Ectodermal cell (in vitro differentiated cells): ENCODE data around the gene CDK5RAP2.

Experiments
- H3K27ac ChIP-seq: 2 replicates; pipeline ENCODE4 v1.7.0; 2013; ENCODE audit warnings: mild to moderate bottlenecking, low read depth, low read length; ENCODE audit not compliant: insufficient read depth, poor library complexity, severe bottlenecking
- H3K27me3 ChIP-seq: 2 replicates; pipeline ENCODE4 v1.7.0; 2013; ENCODE audit warnings: mild to moderate bottlenecking, low read length; ENCODE audit not compliant: insufficient read depth, control insufficient read depth, poor library complexity, severe bottlenecking
- H3K36me3 ChIP-seq: one replicate; pipeline ENCODE4 v1.7.0; 2013; ENCODE audit warnings: low read length; ENCODE audit not compliant: control insufficient read depth, insufficient read depth
- H3K4me1 ChIP-seq: one replicate; pipeline ENCODE4 v1.7.0; 2013; ENCODE audit warnings: low read length; ENCODE audit not compliant: control insufficient read depth, insufficient read depth
- H3K4me3 ChIP-seq: 2 replicates; pipeline ENCODE4 v1.7.0; 2013; ENCODE audit warnings: low read depth, low read length, control low read depth; ENCODE audit not compliant: insufficient read depth
- H3K9me3 ChIP-seq: 2 replicates; pipeline ENCODE4 v1.7.0; 2013; ENCODE audit warnings: mild to moderate bottlenecking, low read length, moderate library complexity; ENCODE audit not compliant: control insufficient read depth
- WGBS, 2 experiments: methylation state at CpG; one replicate each; pipeline ENCODE4 v1.1.7; 2013; ENCODE audit warnings: missing lambda C conversion rate in 2 of 2; 5-methylcytosine and 5-hydroxymethylcytosine counted together

Gene CDK5RAP2

DNA sequence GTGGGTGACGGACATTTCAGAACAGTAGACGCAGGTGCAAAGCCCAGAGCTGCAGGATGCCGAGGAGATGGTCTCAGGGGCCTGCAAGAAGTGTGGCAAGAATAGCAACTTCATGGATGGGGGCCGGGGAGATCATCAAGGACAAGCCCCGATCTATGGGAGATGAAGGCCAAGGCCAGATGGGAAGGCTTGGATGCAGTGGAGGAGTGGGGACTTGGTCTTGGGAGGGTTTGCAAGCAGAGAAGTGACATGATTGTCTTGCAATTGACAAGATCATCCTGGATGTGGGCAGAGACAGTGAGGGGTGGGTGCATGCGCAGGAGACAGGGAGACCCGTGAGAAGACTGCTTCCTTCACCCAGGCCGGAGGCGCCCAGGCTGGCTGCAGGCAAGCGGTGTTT, 198.1 kb downstream of the CDK5RAP2 start:
- Histone ChIP-seq H3K9me3 (no peaks in the 10 kb centered on the region), H3K27ac (no peak overlapping the region), H3K27me3 (no peaks in the 10 kb centered on the region), H3K36me3 (no peaks in the 10 kb centered on the region), H3K4me1 (peaks cover 14% of the 10 kb centered on the region), H3K4me3 (no peak overlapping the region)
- 95 to 96% methylated on average over 10 of the region's 10 CpGs for WGBS, 2 experiments

DNA sequence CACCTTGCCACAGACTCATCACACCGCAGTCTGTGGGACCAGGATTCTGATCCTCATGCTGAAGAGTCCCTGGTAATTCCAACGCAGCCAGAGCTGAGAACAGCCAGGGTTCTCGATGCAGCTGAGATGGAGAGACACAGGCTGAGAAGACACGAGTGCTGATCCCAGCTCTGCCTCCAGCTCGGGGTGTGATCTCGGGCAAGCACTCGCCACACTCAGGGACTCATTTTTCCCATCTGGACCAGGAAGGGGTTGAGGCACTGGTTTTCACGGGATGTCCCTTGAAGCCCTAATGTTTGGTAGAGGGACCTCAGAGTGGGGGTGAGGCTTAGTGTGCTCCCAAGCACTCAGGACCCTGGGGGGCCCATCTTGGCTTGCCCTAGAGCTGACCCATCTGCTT, 200.4 kb downstream of the CDK5RAP2 start:
- Histone ChIP-seq H3K36me3 (no peaks in the 10 kb centered on the region), H3K4me3 (no peak overlapping the region), H3K27me3 (no peaks in the 10 kb centered on the region), H3K27ac (no peak overlapping the region), H3K9me3 (no peaks in the 10 kb centered on the region), H3K4me1 (peaks cover 14% of the 10 kb centered on the region)
- 95 to 96% methylated on average over 8 of the region's 8 CpGs for WGBS, 2 experiments

DNA sequence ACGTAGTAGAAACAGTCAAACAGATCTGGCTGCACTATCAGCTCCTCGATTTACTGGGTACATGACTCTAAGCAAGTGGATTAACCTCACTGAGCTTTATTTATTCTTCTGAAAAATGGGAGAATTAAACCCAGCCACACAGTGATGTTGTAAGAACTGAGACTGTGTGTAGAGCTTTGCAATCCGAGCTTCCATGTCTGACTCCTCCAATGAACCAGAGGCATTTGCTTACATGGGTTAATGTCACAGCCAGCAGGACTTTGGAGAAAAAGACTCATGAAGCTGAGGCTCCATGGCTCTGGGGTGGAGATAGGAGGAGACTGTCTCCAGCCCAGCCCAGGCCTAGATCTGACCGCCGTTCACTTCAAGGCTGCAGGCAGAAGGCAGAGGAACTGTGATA, 201.3 kb downstream of the CDK5RAP2 start:
- 92 to 94% methylated on average over 5 of the region's 5 CpGs for WGBS, 2 experiments
- Histone ChIP-seq H3K4me1 (peaks cover 5% of the 10 kb centered on the region), H3K36me3 (no peaks in the 10 kb centered on the region), H3K4me3 (no peak overlapping the region), H3K9me3 (no peaks in the 10 kb centered on the region), H3K27ac (no peak overlapping the region), H3K27me3 (no peaks in the 10 kb centered on the region)

DNA sequence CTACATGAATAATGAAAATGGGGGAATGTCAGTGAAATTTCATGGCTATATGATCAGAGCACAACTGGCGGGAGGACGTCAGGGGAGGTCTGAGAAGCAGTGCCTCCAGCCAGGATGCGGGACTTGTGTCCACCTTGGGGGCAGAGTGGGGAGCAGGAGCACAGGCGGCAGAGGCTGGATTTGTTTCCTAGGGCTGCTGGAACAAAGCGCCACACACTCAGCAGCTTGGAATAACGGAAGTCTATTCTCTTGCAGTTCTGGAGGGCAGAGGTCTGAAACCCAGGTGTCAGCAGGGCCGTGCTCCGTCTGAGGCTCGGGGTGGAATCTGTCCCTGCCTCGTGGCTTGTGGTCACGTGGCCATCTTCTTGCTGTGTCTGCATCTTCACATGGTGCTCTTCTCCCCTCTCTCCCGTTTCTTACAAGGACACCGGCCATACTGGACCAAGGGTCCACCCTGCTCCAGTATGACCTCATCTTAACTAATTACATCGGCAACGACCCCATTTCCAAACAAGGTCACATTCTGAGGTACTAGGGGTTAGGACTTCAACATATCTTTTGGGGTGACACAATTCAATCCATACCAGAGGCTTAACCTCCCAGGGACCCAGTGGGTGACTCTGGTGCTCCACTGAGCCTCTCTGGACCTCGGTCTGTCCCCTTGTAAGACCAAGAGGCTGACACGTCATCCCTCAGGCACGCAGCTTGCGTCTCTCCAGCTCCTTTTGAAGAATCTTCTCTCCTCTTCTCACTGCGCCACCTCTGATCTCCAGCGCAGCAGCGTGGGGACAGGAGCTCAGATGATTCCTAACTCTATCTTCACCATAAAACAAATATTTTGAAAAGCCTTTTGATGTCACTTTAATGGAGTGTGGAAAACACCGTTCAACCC, 202.5 kb downstream of the CDK5RAP2 start:
- Histone ChIP-seq H3K9me3 (no peaks in the 10 kb centered on the region), H3K36me3 (no peaks in the 10 kb centered on the region), H3K4me1 (no peaks in the 10 kb centered on the region), H3K4me3 (no peak overlapping the region), H3K27me3 (no peaks in the 10 kb centered on the region), H3K27ac (no peak overlapping the region)
- WGBS, 2 experiments = 92 to 93% methylated on average over 23 of the region's 23 CpGs

DNA sequence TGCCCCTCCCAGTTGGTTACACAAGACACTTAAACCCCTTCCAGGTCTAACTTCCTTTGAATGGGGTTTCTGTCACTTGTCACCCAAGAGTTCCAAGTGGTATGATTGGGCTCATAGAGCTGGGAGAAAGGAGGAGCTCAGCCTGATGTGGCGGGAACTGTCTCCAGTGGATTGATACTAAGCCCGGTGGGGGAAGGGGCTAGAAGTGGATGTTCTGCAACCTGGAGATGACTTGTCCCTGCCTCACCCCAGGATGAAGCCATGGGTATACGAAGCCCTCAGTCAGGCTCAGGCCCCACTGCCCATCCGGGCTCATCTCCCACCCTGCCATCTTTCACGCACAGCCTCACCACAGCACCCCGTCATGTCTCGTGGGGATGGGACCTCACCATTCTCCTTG, 203.9 kb downstream of the CDK5RAP2 start:
- no peaks in the 10 kb centered on the region for H3K36me3 ChIP-seq
- 94 to 95% methylated on average over 7 of the region's 7 CpGs for WGBS, 2 experiments

DNA sequence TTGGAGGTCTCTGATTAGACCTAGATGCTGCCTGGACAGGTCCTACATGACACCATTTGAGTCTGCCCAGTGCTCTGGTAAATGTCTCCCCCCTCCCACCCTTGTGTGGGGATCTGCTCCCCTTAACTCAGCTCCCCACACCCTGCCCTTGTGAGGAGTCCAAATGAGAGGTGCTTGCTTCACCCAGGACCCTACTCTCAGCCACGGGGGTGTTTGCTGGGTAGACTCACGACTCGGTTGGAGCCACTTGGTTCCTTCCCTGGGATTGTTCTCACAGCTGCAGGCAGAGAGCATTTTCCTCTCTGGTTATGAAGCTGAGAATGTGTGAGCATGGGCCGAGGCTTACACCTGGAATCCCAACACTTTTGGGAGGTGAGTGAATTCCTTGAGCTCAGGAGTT, 204.7 kb downstream of the CDK5RAP2 start:
- no peaks in the 10 kb centered on the region for H3K9me3 ChIP-seq
- no peak overlapping the region for H3K4me3 ChIP-seq
- H3K27ac ChIP-seq = no peak overlapping the region
- no peaks in the 10 kb centered on the region for H3K27me3 ChIP-seq
- no peaks in the 10 kb centered on the region for H3K4me1 ChIP-seq
- H3K36me3 ChIP-seq = no peaks in the 10 kb centered on the region
- 92 to 93% methylated on average over 4 of the region's 4 CpGs for WGBS, 2 experiments

More for the DNA sequence above, 203.9 kb downstream of the CDK5RAP2 start:
- no peak overlapping the region for H3K27ac ChIP-seq
- no peak overlapping the region for H3K4me3 ChIP-seq
- no peaks in the 10 kb centered on the region for H3K9me3 ChIP-seq
- H3K27me3 ChIP-seq = no peaks in the 10 kb centered on the region
- no peaks in the 10 kb centered on the region for H3K4me1 ChIP-seq

DNA sequence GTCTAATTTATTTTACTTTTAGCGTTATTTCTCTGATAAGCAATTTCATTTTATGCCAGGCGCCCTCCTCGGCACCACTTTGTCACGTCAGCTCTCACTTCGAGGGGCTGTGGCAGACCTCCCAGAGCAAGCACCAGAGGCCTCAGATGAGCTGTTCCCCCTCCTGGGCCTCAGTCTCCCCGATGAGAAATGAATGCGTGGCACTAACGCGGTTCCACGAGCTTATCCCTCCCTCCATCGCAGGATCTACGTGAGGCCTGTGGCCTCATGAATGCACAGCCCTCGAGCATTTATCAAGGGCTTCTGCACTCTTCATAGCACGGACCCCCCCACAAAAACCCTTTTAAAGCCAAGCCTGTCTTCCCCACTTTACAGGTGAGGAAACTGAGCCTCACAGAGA, 205.2 kb downstream of the CDK5RAP2 start:
- 93 to 96% methylated on average over 14 of the region's 14 CpGs for WGBS, 2 experiments
- H3K4me1 ChIP-seq = no peaks in the 10 kb centered on the region
- no peaks in the 10 kb centered on the region for H3K9me3 ChIP-seq
- H3K27ac ChIP-seq = no peak overlapping the region
- H3K4me3 ChIP-seq = no peak overlapping the region
- no peaks in the 10 kb centered on the region for H3K36me3 ChIP-seq
- no peaks in the 10 kb centered on the region for H3K27me3 ChIP-seq

DNA sequence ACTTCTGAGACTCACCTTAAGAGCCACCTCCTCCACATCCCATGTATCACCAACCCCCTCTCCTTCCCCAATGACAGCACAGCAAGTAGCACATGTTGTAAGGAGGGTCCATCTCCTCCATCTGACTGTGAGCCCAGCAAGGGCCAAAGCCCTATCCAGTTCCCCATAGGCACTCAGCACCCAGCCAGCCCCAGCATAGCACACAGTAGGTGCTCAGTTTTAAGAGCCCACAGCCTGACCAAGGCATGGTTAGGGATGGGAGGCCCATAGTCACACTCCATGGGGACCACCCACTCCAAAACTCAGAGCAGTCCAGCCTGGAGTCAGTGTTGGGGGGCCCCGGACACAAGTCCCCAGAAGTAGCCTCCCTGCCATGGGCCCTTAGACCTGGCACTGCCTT, 205.7 kb downstream of the CDK5RAP2 start:
- Histone ChIP-seq H3K27me3 (no peaks in the 10 kb centered on the region), H3K27ac (no peak overlapping the region), H3K4me1 (no peaks in the 10 kb centered on the region), H3K36me3 (no peaks in the 10 kb centered on the region), H3K4me3 (no peak overlapping the region), H3K9me3 (no peaks in the 10 kb centered on the region)
- WGBS, 2 experiments = 82 to 98% methylated on average over 1 of the region's 1 CpG

DNA sequence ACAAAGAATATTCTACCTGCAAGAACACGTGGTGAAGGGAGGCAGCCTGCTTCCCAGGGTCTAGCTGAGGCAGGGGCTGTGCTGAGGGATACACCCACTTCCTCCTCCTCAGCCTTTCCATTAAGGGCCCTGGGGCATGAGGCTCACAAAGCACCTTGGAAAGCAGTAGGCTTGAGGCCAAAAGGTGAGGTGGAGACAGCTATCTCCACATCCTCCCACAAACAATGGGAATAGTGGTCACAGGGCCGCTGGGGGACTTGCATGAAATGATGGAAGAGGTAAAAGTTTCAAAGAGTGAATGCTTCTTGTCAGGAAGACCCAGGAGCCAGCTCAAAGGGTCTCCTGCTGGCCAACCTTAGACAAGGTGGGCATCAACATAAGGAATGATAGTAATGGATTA, 207.9 kb downstream of the CDK5RAP2 start:
- Histone ChIP-seq H3K27ac (no peak overlapping the region), H3K36me3 (no peaks in the 10 kb centered on the region), H3K27me3 (no peaks in the 10 kb centered on the region), H3K9me3 (no peaks in the 10 kb centered on the region), H3K4me3 (no peak overlapping the region), H3K4me1 (no peaks in the 10 kb centered on the region)
- 81 to 88% methylated on average over 2 of the region's 2 CpGs for WGBS, 2 experiments

DNA sequence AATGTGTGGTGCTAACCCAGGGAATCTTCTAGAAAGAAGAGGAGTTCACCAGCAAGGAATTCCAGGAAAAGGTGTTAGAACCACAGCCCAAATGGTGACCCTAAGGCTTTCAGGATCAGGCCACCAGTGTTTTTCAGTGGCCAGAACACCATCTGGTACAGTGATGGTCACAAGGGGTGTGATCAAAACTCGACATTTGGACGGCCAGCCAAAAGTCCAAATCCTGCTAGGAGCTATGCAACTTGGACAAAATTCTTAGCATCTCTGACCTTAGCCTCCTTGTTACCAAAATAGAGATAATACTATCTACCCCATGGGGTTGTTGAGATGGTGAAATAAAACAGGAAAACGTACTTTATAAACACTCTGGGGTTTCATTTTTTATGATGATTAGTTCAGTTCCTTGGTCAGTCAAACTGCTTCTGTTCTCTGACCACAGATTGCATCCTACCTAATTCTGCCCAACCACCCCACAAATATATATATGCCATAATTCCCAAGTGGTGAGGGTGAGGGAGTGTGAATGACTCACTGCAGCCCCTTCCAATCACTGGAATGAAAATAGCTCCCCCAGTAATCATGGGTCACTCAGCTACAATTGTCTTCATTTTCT, 210.3 kb downstream of the CDK5RAP2 start:
- Histone ChIP-seq H3K27me3 (no peaks in the 10 kb centered on the region), H3K27ac (no peak overlapping the region), H3K4me1 (no peaks in the 10 kb centered on the region), H3K36me3 (no peaks in the 10 kb centered on the region), H3K9me3 (no peaks in the 10 kb centered on the region), H3K4me3 (no peak overlapping the region)
- 93 to 97% methylated on average over 2 to 3 of the region's 3 CpGs for WGBS, 2 experiments
